Measurements from ENCODE around the gene LEFTY1. TPM values are rescaled to one million over a fixed set of nuclear protein-coding genes. Genes with fewer than 3 reads are reported as not detected.

Gene LEFTY1
- total RNA-seq, 6 experiments from 2014 or later = not detected

DNA sequence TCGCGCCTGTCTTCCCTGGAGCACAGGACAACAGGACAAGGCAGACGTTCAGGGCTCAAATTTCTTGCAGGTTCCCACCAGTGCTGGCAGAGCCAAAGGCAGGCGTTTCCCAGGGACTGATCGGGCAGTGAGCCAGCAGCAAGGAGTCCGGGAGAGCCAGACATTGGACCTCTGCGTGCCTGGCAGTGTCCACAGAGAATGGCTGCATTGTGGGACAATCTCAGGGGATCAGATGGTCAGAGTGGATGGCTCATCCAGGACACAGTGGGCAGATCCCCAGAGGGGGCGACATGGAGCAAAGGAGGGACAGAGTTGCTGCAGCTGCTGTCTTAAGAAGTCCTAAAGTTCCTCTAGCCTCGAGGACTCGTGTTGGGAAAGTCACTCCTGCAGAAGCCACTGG, 11.4 kb downstream of the LEFTY1 start:
- H3K36me3 Mint-ChIP-seq (ENCODE audit: low read depth) = peaks cover 6% of the 10 kb centered on the region; the same call in 1 of the 2 replicates
- TF ChIP-seq, protein P1, sequence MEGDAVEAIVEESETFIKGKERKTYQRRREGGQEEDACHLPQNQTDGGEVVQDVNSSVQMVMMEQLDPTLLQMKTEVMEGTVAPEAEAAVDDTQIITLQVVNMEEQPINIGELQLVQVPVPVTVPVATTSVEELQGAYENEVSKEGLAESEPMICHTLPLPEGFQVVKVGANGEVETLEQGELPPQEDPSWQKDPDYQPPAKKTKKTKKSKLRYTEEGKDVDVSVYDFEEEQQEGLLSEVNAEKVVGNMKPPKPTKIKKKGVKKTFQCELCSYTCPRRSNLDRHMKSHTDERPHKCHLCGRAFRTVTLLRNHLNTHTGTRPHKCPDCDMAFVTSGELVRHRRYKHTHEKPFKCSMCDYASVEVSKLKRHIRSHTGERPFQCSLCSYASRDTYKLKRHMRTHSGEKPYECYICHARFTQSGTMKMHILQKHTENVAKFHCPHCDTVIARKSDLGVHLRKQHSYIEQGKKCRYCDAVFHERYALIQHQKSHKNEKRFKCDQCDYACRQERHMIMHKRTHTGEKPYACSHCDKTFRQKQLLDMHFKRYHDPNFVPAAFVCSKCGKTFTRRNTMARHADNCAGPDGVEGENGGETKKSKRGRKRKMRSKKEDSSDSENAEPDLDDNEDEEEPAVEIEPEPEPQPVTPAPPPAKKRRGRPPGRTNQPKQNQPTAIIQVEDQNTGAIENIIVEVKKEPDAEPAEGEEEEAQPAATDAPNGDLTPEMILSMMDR (IDR thresholded peaks at IDR 0.05) = peak; percentile 71
- H3K27ac Mint-ChIP-seq = peak overlapping the region; percentile 19; the same call in 1 of the 2 replicates
- peak; percentile 44 for DNase-seq
- peaks cover 34% of the 10 kb centered on the region for H3K4me1 Mint-ChIP-seq (ENCODE audit: low read depth)
- no peak overlapping the region for H3K4me3 Mint-ChIP-seq
- no peaks in the 10 kb centered on the region for H3K9me3 Mint-ChIP-seq
- no peaks in the 10 kb centered on the region; the same call in 1 of the 2 replicates for H3K27me3 Mint-ChIP-seq (ENCODE audit: insufficient read depth)

DNA sequence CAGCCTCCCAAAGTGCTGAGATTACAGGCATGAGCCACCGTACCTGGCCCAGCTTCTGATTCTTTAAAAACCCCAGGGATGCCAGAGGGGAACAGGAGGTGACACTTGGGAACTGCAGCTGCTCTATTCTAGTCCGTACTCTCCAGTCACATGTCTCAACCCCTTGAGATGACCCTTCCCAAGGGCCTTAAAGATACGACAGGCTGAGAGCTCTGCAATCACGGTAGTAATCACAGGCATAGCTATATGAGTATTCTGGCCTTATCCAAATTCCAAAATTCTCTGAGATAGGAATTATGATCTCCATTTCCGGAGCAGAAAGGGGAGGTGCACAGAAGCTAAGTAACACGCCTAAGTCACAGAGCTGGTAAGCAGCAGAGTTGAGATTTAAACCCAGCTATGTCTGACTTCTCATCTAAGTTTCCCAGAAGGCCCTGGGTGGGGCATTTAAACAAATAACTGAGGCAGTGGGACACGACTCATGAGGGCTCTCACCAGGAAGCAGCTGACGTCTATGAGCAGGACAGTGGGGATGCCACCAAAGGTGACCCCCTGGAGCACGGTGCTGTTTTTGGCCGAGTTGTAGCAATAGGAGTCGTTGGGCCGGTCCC, 11.9 kb downstream of the LEFTY1 start:
- peaks cover 36% of the 10 kb centered on the region for H3K4me1 Mint-ChIP-seq (ENCODE audit: low read depth)
- DNase-seq = no peak
- no peaks in the 10 kb centered on the region; the same call in 1 of the 2 replicates for H3K27me3 Mint-ChIP-seq (ENCODE audit: insufficient read depth)
- H3K9me3 Mint-ChIP-seq = no peaks in the 10 kb centered on the region
- H3K4me3 Mint-ChIP-seq = no peak overlapping the region
- H3K27ac Mint-ChIP-seq = no peak overlapping the region
- TF ChIP-seq, protein P1 (IDR thresholded peaks at IDR 0.05) = no peak
- peaks cover 7% of the 10 kb centered on the region for H3K36me3 Mint-ChIP-seq (ENCODE audit: low read depth)

DNA sequence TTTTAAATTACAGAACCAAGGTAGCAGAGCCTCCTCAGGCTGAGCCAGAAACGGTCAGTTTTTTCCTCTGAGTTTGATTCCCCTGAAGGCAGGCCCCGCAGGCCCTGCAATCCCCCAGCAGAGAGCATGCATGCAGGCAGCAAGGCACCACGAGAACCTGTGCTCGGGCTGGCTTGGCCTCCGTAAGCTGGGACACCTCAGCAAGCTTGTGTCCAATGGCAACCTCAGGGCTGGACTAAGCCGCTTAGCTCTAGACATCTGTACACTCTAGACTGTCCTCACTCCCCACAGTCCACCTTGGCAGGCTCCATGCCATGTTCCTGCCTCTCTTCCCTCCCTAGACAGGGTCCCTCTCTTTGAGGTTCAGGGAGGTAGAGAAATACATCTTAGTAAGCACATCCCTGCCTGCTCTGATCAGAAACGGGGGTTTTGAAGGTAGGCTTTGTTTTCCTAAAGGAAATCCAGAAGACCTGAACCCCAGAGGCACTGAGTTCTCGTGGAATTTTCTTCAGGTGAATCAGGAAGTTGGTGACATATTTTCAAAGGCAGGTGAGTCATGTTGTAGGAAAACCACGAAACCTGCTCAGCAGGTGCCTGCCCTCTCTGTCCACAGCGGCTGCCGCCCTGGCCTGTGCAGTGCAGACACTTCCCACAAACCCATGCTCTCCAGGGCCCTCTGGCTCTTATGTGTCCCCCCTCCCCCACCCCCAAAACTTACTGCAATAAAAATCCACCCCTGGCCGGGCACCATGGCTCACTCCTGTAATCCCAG, 13.7 kb downstream of the LEFTY1 start:
- no peaks in the 10 kb centered on the region; the same call in 1 of the 2 replicates for H3K27me3 Mint-ChIP-seq (ENCODE audit: insufficient read depth)
- H3K36me3 Mint-ChIP-seq (ENCODE audit: low read depth) = peaks cover 23% of the 10 kb centered on the region
- no peaks in the 10 kb centered on the region for H3K9me3 Mint-ChIP-seq
- peaks cover 34% of the 10 kb centered on the region for H3K4me1 Mint-ChIP-seq (ENCODE audit: low read depth)
- no peak overlapping the region for H3K4me3 Mint-ChIP-seq
- no peak for DNase-seq
- TF ChIP-seq, protein P1 (IDR thresholded peaks at IDR 0.05) = no peak
- no peak overlapping the region for H3K27ac Mint-ChIP-seq

DNA sequence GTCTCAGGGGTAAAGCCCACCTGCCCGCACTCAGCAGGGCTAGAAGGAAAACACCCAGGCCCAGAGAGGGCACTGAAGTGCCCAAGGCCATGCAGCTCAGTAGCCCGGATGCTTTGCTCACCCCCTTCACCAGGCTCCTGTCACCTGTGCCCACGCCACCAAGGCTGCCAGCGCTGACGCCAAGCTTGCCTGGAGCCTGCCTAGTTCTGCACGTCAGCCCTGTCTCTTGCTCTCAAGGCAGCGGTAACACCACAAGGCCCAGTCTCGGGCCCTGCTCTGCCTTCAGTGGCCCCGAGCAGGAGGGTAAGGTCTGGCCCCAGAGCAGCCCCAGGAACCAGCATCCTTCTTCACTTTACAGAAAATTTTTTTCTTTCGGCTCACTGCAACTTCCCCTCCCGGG, 14.5 kb downstream of the LEFTY1 start:
- Mint-ChIP-seq H3K27ac (no peak overlapping the region), H3K4me1 (ENCODE audit: low read depth) (peaks cover 26% of the 10 kb centered on the region), H3K9me3 (no peaks in the 10 kb centered on the region), H3K4me3 (no peak overlapping the region), H3K27me3 (ENCODE audit: insufficient read depth) (no peaks in the 10 kb centered on the region; the same call in 1 of the 2 replicates), H3K36me3 (ENCODE audit: low read depth) (peaks cover 23% of the 10 kb centered on the region)
- DNase-seq = no peak
- TF ChIP-seq, protein P1 (IDR thresholded peaks at IDR 0.05) = no peak

DNA sequence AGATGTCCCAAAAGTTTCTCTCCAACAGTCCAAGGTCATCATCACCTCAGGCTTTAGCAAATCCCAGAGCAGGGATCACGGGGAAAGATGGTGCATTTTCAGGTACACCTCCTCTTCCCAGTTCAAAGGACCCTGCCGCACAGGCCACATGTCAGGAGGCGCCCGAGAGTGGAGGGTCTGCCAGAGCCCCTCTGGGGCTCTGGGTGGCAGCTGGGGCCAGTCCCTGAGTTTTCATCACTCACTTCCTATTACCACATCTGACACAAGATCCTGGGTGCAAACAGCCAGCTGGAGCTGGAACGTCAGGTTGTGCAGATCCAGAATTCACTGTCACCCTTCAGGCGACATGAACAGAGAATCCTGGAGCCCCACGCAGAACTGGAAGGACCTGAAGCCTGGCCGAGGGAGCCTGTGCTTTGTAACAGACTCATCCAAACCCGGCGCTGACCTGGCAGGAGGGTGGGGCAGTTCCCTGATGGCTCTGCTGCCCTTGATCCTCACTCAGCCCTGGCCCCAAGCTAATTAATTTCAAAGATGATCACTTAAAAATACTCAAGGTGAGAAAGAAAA, 15.6 kb downstream of the LEFTY1 start:
- Mint-ChIP-seq H3K27ac (no peak overlapping the region), H3K9me3 (no peaks in the 10 kb centered on the region), H3K4me3 (no peak overlapping the region), H3K27me3 (ENCODE audit: insufficient read depth) (no peaks in the 10 kb centered on the region; the same call in 1 of the 2 replicates), H3K36me3 (ENCODE audit: low read depth) (peaks cover 23% of the 10 kb centered on the region), H3K4me1 (ENCODE audit: low read depth) (peaks cover 17% of the 10 kb centered on the region)
- DNase-seq = no peak
- TF ChIP-seq, protein P1 (IDR thresholded peaks at IDR 0.05) = no peak
